ENCODE data around the gene MYO16.

MYO16 gene

GRCh38 chr13:109256866-109257760, 627.7 kb downstream of the MYO16 start:
- no peak for DNase-seq
